ENCODE data around the gene C9. TPM values are rescaled to one million over a fixed set of nuclear protein-coding genes. Genes with fewer than 3 reads are reported as not detected.

Gene C9
- total RNA-seq, 4 donors from 2014 or later = 0.12 to 1.1 TPM; not detected in 2

DNA sequence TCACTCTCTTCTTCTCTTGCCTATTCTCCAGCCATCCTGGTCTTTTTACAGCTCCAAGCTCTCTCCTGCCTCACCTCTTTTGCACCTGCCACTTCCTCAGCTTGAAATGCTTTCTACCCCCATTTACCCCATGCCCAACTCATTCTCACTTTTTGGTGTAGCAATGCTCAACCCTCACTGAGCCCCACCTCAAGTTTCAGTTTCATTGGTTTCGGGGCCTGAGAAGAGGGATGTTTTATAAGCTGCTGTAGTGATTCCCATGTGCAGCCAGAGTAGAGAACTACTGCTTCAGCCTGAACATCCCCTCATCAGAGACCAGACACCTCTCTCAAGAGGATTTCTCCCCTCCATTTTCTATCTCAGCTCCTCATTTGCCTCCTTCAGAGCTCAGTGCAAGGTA, 99.8 kb downstream of the C9 start:
- no peak for DNase-seq (ENCODE audit: low spot score)
- no peak for ATAC-seq (ENCODE audit: low FRiP score)
- TF ChIP-seq, protein P1, sequence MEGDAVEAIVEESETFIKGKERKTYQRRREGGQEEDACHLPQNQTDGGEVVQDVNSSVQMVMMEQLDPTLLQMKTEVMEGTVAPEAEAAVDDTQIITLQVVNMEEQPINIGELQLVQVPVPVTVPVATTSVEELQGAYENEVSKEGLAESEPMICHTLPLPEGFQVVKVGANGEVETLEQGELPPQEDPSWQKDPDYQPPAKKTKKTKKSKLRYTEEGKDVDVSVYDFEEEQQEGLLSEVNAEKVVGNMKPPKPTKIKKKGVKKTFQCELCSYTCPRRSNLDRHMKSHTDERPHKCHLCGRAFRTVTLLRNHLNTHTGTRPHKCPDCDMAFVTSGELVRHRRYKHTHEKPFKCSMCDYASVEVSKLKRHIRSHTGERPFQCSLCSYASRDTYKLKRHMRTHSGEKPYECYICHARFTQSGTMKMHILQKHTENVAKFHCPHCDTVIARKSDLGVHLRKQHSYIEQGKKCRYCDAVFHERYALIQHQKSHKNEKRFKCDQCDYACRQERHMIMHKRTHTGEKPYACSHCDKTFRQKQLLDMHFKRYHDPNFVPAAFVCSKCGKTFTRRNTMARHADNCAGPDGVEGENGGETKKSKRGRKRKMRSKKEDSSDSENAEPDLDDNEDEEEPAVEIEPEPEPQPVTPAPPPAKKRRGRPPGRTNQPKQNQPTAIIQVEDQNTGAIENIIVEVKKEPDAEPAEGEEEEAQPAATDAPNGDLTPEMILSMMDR (IDR thresholded peaks at IDR 0.05) = no peak

DNA sequence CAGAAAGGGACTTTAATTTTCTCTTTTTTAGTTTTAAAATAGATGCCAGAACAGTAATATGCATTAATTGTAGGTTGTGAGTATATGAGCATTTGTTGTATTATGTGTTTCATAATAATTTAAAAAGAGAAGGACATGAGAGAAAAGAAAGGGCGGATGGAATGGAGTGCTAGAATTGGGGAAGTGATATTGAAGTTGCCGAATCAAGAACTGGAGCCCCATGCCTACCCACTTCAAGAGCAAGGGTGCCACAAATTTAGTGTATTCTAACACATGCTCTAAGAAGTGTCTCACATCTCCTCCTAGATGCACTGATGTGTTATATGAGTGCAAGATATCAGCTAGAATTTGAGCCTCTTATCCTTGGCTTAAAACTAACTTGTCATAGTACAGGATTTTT, 101.3 kb downstream of the C9 start:
- ATAC-seq (ENCODE audit: low FRiP score) (no peak), DNase-seq (ENCODE audit: low spot score) (no peak)
- TF ChIP-seq, protein P1 (IDR thresholded peaks at IDR 0.05) = no peak

DNA sequence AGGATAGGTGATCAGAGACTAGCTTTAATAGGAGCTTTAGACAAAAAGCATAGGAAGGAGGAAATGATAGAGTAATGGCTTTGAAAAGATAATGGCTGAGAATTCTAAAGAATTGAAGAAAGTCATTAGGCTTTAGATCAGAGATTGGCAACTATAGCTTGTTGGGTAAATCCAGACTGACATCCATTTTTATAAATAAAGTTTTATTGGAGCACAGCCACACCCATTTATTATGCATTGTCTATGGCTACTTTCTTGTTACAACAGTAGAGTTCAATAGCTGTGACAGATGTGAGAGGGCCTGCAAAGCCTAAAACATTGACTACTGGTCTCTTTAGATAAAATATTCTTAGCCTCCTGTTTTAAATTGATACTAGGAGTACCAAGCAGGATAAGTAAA, 104.2 kb downstream of the C9 start:
- DNase-seq (ENCODE audit: low spot score) (no peak), ATAC-seq (ENCODE audit: low FRiP score) (no peak)
- TF ChIP-seq, protein P1 (IDR thresholded peaks at IDR 0.05) = no peak

DNA sequence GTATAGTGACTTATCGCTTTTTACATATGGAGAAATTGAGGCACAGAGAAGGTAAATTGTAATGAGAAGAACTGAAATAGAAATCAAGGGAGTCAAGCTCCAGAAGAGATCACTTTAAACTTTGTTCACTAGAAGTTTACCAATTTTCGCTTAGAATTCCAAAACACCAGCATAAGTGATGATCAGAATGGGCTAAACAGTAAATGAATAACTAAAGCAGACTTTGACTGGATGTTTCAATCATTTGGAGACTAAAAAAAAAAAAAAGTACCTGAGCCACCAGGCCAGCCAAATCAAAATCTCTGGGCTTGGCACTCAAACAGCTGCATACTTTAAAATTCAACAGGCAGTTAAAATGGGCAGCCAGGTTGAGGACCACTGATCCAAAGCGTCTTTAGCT, 106.7 kb downstream of the C9 start:
- TF ChIP-seq, protein P1 (IDR thresholded peaks at IDR 0.05) = no peak
- DNase-seq (ENCODE audit: low spot score) = no peak
- no peak for ATAC-seq (ENCODE audit: low FRiP score)

DNA sequence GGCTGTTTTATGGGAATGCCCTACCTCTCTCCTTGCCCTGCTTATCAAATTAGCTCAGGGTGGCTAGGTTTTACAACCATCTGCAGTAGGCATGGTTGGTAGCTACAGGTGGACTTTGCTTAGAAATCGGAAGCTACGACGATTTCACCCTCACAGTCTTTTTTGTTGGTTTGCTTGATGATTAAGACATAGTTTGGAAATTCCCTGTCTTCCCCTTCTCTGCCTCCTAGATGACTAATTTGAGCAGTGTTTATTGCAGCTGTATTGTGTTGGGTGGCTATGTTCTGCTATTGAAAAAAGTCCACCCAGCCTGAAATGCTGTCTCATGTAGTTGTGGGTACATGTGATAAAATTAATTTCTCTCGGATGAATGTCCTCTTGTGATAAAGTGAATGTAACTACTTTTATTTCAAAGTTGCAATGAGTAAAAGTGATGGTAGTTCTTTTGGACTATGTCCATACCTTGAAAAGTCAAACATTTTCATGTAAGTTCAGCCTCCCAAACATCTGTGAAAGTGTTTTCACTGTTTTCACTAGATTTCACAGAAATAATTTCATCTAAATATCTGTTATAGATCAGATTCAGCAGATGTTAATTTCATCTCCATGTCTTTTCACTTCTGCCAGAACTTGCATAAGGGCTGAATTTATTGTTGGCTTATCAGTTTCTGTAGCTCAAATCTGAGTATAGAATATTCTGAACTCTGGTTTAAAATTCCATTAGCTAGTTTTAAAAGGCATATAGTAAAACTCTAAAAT, 107.6 kb downstream of the C9 start:
- ATAC-seq (ENCODE audit: low FRiP score) (peak; percentile 91), DNase-seq (ENCODE audit: low spot score) (no peak)
- TF ChIP-seq, protein P1 (IDR thresholded peaks at IDR 0.05) = no peak

DNA sequence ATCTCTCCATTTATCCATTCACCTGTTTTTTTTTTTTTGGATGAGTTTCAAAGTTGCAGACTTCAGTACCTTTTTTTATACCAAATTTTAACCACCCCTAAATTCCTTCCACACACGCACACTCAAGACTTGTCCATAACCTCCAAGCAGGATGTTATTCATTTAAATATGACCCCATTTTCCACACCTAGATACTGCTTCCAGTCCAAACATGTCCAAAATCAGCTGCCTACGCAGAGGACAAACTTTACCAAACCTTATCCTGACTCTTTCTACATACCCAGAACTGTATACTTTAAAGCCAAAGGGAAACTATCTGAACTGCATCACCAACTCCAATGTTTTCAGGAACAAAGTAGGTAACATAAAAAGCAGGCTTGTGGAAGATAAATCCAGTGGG, 108.9 kb downstream of the C9 start:
- ATAC-seq (ENCODE audit: low FRiP score) (no peak), DNase-seq (ENCODE audit: low spot score) (no peak)
- TF ChIP-seq, protein P1 (IDR thresholded peaks at IDR 0.05) = no peak

DNA sequence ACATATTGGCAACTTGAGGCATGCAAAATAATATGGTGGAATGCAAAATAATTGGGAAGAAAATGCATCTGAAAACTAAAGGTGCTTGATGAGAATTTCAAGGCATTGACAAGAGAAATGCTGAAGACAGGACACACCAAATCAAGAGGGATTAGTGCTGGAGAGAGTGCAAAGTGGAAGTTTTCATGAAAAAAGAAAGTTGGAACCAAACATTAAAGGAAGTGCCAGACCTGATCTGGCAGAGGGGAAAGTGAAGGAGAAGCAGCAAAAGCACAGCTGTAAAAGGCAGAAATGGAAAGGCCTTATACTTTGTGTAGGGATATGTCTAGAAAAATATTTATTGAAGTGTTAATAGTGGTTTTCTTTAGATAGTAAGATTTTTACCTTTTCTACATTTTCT, 109.6 kb downstream of the C9 start:
- DNase-seq (ENCODE audit: low spot score) (no peak), ATAC-seq (ENCODE audit: low FRiP score) (no peak)
- TF ChIP-seq, protein P1 (IDR thresholded peaks at IDR 0.05) = no peak
